ENCODE results near the gene LSM5. TPM values are rescaled to one million over a fixed set of nuclear protein-coding genes. Genes with fewer than 3 reads are reported as not detected.
A peak's percentile ranks its signal among the peaks of the same experiment; 100 is the strongest.
"Not testable (repeated sequence)": the region's sequence is repeated elsewhere in the genome, so short reads cannot be mapped to it uniquely, and the experiment has no call there.

Gene LSM5
- total RNA-seq, 1 donor from 2014 or later = 18.3 TPM

DNA sequence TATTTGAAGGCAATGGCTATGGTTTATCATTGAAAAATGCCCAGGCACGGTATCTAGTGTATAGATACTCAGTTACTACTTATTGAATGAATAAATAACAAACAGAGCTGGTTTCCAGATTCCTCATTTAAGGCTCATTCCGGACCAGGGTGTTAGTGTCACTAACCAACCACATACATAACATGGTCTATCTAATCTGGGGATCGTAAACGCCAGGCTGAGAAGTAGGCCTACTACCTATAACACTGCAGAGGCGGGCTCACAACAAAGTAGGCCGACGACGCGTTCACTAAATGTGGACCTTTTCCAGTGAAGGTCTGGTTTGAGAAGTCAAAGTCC, 423 bp downstream of the LSM5 start:
- H3K9ac ChIP-seq (ENCODE audit: low read depth in 1 of 3, low read length in 3 of 3) = peak overlapping the region; percentile 73 to 90 (median 81)
- H3K27ac ChIP-seq (ENCODE audit: low read depth, low read length) = peak overlapping the region; percentile 68
- no peaks in the 10 kb centered on the region for H3K9me3 ChIP-seq (ENCODE audit: control insufficient read depth in 3 of 3, low read length in 3 of 3)
- H3K27me3 ChIP-seq (ENCODE audit: control insufficient read depth in 3 of 3, insufficient read depth in 3 of 3, low read length in 3 of 3) = no peaks in the 10 kb centered on the region
- peaks cover 0 to 18% (median 7%) of the 10 kb centered on the region in 3 donors for H3K36me3 ChIP-seq (ENCODE audit: control insufficient read depth in 3 of 3, insufficient read depth in 3 of 3, low read length in 3 of 3)
- peaks cover 10 to 13% (median 11%) of the 10 kb centered on the region in 3 donors for H3K4me1 ChIP-seq (ENCODE audit: control insufficient read depth in 3 of 3, insufficient read depth in 3 of 3, low read length in 3 of 3)
- H3K4me3 ChIP-seq (ENCODE audit: low read length in 3 of 3) = peak overlapping the region; percentile 84 to 97 (median 91)

DNA sequence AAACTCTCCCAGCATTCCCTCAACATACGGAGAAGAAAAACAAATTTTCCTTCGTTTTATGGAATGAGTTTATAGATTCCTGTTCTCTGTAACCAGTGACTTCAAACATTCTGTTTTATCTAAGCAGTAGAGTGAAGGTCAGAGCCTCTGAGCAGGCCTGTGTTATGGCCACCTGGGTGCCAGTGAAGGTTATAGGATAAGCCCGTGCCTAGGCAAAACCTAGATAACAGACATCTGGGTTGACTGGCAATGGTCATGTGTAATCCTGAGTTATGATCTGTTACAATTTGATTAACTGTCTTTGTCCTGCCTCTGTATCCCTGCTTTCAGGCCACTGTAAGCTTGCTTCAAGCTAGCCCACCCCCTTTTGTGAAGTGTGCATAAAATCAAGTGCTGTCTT, 8.3 kb downstream of the LSM5 start:
- no peaks in the 10 kb centered on the region for H3K4me1 ChIP-seq (ENCODE audit: control insufficient read depth in 3 of 3, insufficient read depth in 3 of 3, low read length in 3 of 3)
- H3K4me3 ChIP-seq (ENCODE audit: low read length in 3 of 3) = no peak overlapping the region
- H3K27ac ChIP-seq (ENCODE audit: low read depth, low read length) = no peak overlapping the region
- H3K9ac ChIP-seq (ENCODE audit: low read depth in 1 of 3, low read length in 3 of 3) = no peak overlapping the region
- peaks cover 0 to 10% (median 7%) of the 10 kb centered on the region in 3 donors for H3K36me3 ChIP-seq (ENCODE audit: control insufficient read depth in 3 of 3, insufficient read depth in 3 of 3, low read length in 3 of 3)
- H3K9me3 ChIP-seq (ENCODE audit: control insufficient read depth in 3 of 3, low read length in 3 of 3) = no peaks in the 10 kb centered on the region
- no peaks in the 10 kb centered on the region for H3K27me3 ChIP-seq (ENCODE audit: control insufficient read depth in 3 of 3, insufficient read depth in 3 of 3, low read length in 3 of 3)

DNA sequence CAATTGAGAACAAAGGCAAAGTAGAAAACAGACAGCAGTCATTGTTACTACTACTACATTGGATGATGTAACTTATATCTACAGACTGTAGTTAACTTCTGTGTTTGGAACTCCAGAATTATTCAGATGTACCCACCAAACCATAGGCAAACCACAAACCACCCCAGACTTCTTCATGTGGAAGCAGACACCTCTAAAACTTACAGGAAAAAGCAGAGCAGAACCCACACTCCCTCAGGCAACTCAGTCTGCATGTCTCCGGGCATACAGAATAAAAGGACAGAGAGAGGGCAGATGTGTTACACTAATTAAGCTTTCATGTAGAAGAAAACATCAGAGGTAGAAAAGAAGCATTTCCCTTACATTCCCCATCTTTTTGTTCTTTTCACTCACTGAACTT, 9.0 kb downstream of the LSM5 start:
- Histone ChIP-seq H3K27me3 (ENCODE audit: control insufficient read depth in 3 of 3, insufficient read depth in 3 of 3, low read length in 3 of 3) (no peaks in the 10 kb centered on the region), H3K9me3 (ENCODE audit: control insufficient read depth in 3 of 3, low read length in 3 of 3) (no peaks in the 10 kb centered on the region), H3K9ac (ENCODE audit: low read depth in 1 of 3, low read length in 3 of 3) (no peak overlapping the region), H3K36me3 (ENCODE audit: control insufficient read depth in 3 of 3, insufficient read depth in 3 of 3, low read length in 3 of 3) (peaks cover 0 to 6% (median 4%) of the 10 kb centered on the region in 3 donors), H3K4me3 (ENCODE audit: low read length in 3 of 3) (no peak overlapping the region), H3K4me1 (ENCODE audit: control insufficient read depth in 3 of 3, insufficient read depth in 3 of 3, low read length in 3 of 3) (no peaks in the 10 kb centered on the region), H3K27ac (ENCODE audit: low read depth, low read length) (no peak overlapping the region)

DNA sequence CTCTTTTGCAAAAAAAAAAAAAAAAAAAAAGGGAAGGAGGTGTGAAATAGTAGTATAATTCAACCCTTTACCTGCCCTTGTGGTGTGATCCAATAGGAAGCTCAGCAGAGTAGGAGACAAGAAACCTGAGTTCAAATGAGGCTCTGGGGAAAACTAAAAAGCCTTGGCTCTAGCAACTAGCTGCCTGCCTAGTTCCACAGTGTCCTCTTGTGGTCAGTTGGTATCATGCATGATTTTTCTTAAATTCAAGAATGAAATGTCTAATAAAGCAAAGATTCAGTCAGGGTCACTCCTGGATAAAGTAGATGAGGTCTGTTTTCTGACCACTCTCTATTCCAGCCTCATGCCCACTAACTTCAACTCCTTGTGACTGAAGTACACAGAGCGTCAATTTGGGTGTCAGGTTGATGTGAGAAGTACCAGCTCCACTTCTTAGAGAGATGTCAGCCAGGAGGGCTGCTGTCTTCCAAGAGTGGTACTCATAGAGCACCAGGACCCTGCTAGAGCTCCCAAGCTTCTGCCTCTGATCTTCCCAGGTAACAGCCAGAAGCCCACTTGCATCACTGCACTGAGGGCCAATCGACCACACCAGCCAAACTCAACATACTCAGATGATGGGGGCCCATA, 10.5 kb downstream of the LSM5 start:
- Histone ChIP-seq H3K9me3 (ENCODE audit: control insufficient read depth in 3 of 3, low read length in 3 of 3) (no peaks in the 10 kb centered on the region), H3K36me3 (ENCODE audit: control insufficient read depth in 3 of 3, insufficient read depth in 3 of 3, low read length in 3 of 3) (peaks cover 0 to under 1% (median 0%) of the 10 kb centered on the region in 3 donors), H3K27ac (ENCODE audit: low read depth, low read length) (no peak overlapping the region), H3K4me1 (ENCODE audit: control insufficient read depth in 3 of 3, insufficient read depth in 3 of 3, low read length in 3 of 3) (no peaks in the 10 kb centered on the region), H3K4me3 (ENCODE audit: low read length in 3 of 3) (no peak overlapping the region), H3K9ac (ENCODE audit: low read depth in 1 of 3, low read length in 3 of 3) (no peak overlapping the region), H3K27me3 (ENCODE audit: control insufficient read depth in 3 of 3, insufficient read depth in 3 of 3, low read length in 3 of 3) (no peaks in the 10 kb centered on the region)

DNA sequence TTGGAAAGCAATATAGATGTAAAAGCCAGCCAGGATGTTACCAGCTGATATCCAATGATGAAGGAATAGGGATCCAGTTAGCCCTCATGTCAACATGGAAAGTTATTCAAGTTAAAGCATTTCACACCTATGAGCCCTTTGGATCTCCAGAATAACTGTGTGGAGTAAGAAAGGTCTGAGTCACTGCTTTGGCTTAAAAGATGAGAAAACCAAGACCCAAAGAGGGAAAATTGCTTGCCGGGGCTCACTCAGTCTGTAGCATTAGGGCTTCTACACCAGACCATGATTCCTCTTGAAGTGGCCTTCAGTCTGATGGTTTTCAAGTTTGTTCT, 12.6 kb downstream of the LSM5 start:
- Histone ChIP-seq H3K27ac (ENCODE audit: low read depth, low read length) (no peak overlapping the region), H3K4me1 (ENCODE audit: control insufficient read depth in 3 of 3, insufficient read depth in 3 of 3, low read length in 3 of 3) (no peaks in the 10 kb centered on the region), H3K9ac (ENCODE audit: low read depth in 1 of 3, low read length in 3 of 3) (no peak overlapping the region), H3K27me3 (ENCODE audit: control insufficient read depth in 3 of 3, insufficient read depth in 3 of 3, low read length in 3 of 3) (no peaks in the 10 kb centered on the region), H3K36me3 (ENCODE audit: control insufficient read depth in 3 of 3, insufficient read depth in 3 of 3, low read length in 3 of 3) (no peaks in the 10 kb centered on the region), H3K4me3 (ENCODE audit: low read length in 3 of 3) (no peak overlapping the region), H3K9me3 (ENCODE audit: control insufficient read depth in 3 of 3, low read length in 3 of 3) (no peaks in the 10 kb centered on the region)

DNA sequence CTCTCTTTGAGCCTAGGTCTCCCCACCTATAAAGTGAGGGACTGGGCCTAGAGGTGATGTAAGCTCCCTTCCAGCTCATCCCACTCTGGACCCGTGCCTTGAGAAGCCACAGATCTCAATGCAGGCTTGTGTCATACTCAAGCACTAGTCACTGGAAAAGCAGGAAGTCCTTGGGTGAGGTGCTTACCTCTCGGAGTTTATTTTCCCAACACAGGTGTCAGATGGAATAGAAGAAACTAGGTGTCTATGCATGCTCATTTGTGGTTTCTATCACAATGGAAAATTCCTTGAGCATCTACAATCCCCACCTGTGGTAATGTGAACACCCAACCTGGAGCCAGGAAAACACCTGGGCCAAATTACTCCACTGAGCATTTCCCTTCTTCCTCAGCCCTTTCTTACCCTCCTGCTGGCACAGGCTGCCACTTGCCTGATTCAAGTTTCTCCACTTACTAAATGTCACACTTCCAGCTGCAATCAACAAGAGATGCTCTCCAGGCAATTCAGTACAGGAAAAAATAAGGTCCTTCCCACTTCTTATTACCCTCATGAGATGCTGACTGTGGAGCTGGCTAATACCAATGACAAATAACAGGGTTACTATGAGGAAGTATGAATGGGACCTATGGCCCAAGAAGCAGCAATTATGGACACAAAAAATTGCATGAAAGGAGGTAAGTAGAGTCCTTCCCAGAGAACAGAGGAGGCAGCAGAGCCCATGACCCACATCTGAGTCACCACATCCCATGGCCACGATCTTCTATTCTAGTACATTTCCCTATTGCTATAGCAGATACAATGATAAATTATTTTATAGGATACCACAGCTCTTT, 13.1 kb downstream of the LSM5 start:
- Histone ChIP-seq H3K9me3 (ENCODE audit: control insufficient read depth in 3 of 3, low read length in 3 of 3) (no peaks in the 10 kb centered on the region), H3K27me3 (ENCODE audit: control insufficient read depth in 3 of 3, insufficient read depth in 3 of 3, low read length in 3 of 3) (no peaks in the 10 kb centered on the region), H3K27ac (ENCODE audit: low read depth, low read length) (no peak overlapping the region), H3K9ac (ENCODE audit: low read depth in 1 of 3, low read length in 3 of 3) (no peak overlapping the region), H3K4me3 (ENCODE audit: low read length in 3 of 3) (no peak overlapping the region), H3K4me1 (ENCODE audit: control insufficient read depth in 3 of 3, insufficient read depth in 3 of 3, low read length in 3 of 3) (no peaks in the 10 kb centered on the region), H3K36me3 (ENCODE audit: control insufficient read depth in 3 of 3, insufficient read depth in 3 of 3, low read length in 3 of 3) (no peaks in the 10 kb centered on the region)

DNA sequence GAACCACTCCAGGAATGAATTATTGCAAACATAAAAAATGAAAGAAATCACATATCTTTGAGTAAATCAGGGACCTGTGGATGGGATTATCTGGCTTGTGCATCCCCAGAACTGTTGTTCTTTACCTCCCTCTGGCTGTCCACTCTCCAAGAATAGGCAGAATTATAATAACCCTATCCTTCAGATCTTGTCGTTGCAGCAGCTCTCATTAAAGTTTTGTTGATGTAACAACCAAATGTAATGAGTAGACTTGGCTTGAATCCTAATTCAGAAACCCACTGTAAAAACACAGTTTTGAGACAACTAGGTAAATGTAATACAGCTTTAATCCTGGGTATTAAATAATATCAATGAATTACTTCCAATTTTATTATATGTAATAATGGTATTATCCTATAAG, 16.2 kb downstream of the LSM5 start:
- no peaks in the 10 kb centered on the region for H3K4me1 ChIP-seq (ENCODE audit: control insufficient read depth in 3 of 3, insufficient read depth in 3 of 3, low read length in 3 of 3)
- peaks cover 0 to 4% (median 0%) of the 10 kb centered on the region in 3 donors for H3K27me3 ChIP-seq (ENCODE audit: control insufficient read depth in 3 of 3, insufficient read depth in 3 of 3, low read length in 3 of 3)

DNA sequence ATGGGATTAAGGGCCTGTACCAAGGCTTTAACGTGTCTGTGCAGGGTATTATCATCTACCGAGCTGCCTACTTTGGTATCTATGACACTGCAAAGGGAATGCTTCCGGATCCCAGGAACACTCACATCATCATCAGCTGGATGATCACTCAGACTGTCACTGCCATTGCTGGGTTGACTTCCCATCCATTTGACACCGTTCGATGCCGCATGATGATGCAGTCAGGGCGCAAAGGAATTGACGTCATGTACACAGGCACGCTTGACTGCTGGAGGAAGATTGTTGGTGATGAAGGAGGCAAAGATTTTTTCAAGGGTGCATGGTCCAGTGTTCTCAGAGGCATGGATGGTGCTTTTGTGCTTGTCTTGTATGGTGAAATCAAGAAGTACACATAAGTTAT, 18.2 kb downstream of the LSM5 start:
- Histone ChIP-seq H3K27me3 (ENCODE audit: control insufficient read depth in 3 of 3, insufficient read depth in 3 of 3, low read length in 3 of 3) (peaks cover 0 to 4% (median 0%) of the 10 kb centered on the region in 3 donors), H3K9ac (ENCODE audit: low read depth in 1 of 3, low read length in 3 of 3) (no peak overlapping the region), H3K4me3 (ENCODE audit: low read length in 3 of 3) (no peak overlapping the region), H3K36me3 (ENCODE audit: control insufficient read depth in 3 of 3, insufficient read depth in 3 of 3, low read length in 3 of 3) (no peaks in the 10 kb centered on the region), H3K4me1 (ENCODE audit: control insufficient read depth in 3 of 3, insufficient read depth in 3 of 3, low read length in 3 of 3) (no peaks in the 10 kb centered on the region), H3K9me3 (ENCODE audit: control insufficient read depth in 3 of 3, low read length in 3 of 3) (no peaks in the 10 kb centered on the region), H3K27ac (ENCODE audit: low read depth, low read length) (no peak overlapping the region)

More for the DNA sequence above, 16.2 kb downstream of the LSM5 start:
- Histone ChIP-seq H3K36me3 (ENCODE audit: control insufficient read depth in 3 of 3, insufficient read depth in 3 of 3, low read length in 3 of 3) (no peaks in the 10 kb centered on the region), H3K4me3 (ENCODE audit: low read length in 3 of 3) (no peak overlapping the region), H3K9me3 (ENCODE audit: control insufficient read depth in 3 of 3, low read length in 3 of 3) (no peaks in the 10 kb centered on the region), H3K27ac (ENCODE audit: low read depth, low read length) (no peak overlapping the region), H3K9ac (ENCODE audit: low read depth in 1 of 3, low read length in 3 of 3) (no peak overlapping the region)

DNA sequence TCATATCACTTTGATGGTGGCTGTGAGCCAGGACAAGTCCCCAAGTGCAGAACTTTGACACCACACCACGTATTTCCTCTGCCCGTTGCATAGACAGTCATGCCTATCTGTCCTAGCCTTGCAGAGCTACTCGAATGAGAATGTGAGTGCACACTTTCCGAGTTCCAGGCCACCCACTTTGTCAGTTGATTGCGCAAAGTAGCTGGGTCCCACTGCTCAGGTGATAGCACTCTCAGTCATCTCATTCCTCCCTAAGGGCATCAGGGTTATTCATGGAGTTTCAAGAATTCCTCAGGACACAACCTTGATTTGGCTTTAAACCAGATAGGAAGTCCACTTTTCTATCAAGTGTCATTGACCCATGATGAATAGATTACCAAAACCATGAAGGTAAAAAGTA, 19.3 kb downstream of the LSM5 start:
- Histone ChIP-seq H3K4me3 (ENCODE audit: low read length in 3 of 3) (no peak overlapping the region), H3K4me1 (ENCODE audit: control insufficient read depth in 3 of 3, insufficient read depth in 3 of 3, low read length in 3 of 3) (no peaks in the 10 kb centered on the region), H3K36me3 (ENCODE audit: control insufficient read depth in 3 of 3, insufficient read depth in 3 of 3, low read length in 3 of 3) (no peaks in the 10 kb centered on the region), H3K27me3 (ENCODE audit: control insufficient read depth in 3 of 3, insufficient read depth in 3 of 3, low read length in 3 of 3) (peaks cover 0 to 4% (median 0%) of the 10 kb centered on the region in 3 donors), H3K27ac (ENCODE audit: low read depth, low read length) (no peak overlapping the region), H3K9me3 (ENCODE audit: control insufficient read depth in 3 of 3, low read length in 3 of 3) (no peaks in the 10 kb centered on the region), H3K9ac (ENCODE audit: low read depth in 1 of 3, low read length in 3 of 3) (no peak overlapping the region)

DNA sequence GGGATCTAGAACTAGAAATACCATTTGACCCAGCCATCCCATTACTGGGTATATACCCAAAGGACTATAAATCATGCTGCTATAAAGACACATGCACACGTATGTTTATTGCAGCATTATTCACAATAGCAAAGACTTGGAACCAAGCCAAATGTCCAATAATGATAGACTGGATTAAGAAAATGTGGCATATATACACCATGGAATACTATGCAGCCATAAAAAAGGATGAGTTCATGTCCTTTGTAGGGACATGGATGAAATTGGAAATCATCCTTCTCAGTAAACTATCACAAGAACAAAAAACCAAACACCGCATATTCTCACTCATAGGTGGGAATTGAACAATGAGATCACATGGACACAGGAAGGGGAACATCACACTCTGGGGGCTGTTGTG, 20.2 kb downstream of the LSM5 start:
- not testable (repeated sequence) for H3K27me3 ChIP-seq (ENCODE audit: control insufficient read depth in 3 of 3, insufficient read depth in 3 of 3, low read length in 3 of 3); H3K9ac ChIP-seq (ENCODE audit: low read depth in 1 of 3, low read length in 3 of 3); H3K27ac ChIP-seq (ENCODE audit: low read depth, low read length); H3K4me3 ChIP-seq (ENCODE audit: low read length in 3 of 3); H3K36me3 ChIP-seq (ENCODE audit: control insufficient read depth in 3 of 3, insufficient read depth in 3 of 3, low read length in 3 of 3); H3K4me1 ChIP-seq (ENCODE audit: control insufficient read depth in 3 of 3, insufficient read depth in 3 of 3, low read length in 3 of 3); H3K9me3 ChIP-seq (ENCODE audit: control insufficient read depth in 3 of 3, low read length in 3 of 3)

All from skeletal muscle tissue (tissue), 4 donors.